HepG2 (cell line): ENCODE measurements around the gene NDUFAF5. TPM values are rescaled to one million over a fixed set of nuclear protein-coding genes. Genes with fewer than 3 reads are reported as not detected.

Source experiments
- ATAC-seq: fragments of 200-7000 bp; cut with Tn5 transposase; 3 replicates; pipeline ENCODE4 v1.9.1; 2020; ENCODE audit warnings: mild to moderate bottlenecking, moderate library complexity
- BruUV-seq: library from RNA; stranded (reverse); fragments of 400-500 nt; replicated peaks from 2 replicates; lab custom pipeline; 2021; lab: Mats Ljungman, UMichigan
- CTCF ChIA-PET: fragments of 300-600 bp; formaldehyde crosslinking; extraction: SDS; loops from one replicate; lab custom pipeline; 2021; ENCODE audit warnings: low total read pairs, inconsistent platforms, low intra/inter-chr PET ratio; lab: Yijun Ruan, JAX
- POLR2A ChIA-PET: fragments of 350-600 bp; sonication (Branson Sonifier 250); formaldehyde crosslinking; loops from one replicate; lab custom pipeline; 2020; ENCODE audit warnings: antibody characterized with exemption, inconsistent platforms; lab: Yijun Ruan, JAX
- DNase-seq: peaks from one replicate; pipeline ENCODE4 v3.0.0-alpha.2; 2015; ENCODE audit warnings: low spot score
- FAIRE-seq: peaks from 3 replicates; lab custom pipeline; 2011; peaks lifted over from hg19 to GRCh38; lab: Jason Lieb, UNC
- H2AFZ ChIP-seq: one replicate; pipeline ENCODE4 v1.6.1; 2011; ENCODE audit warnings: low read length, inconsistent platforms
- H3K27ac ChIP-seq: fragments of 300-600 bp; 3 replicates; pipeline ENCODE4 v1.8.0; 2011; ENCODE audit warnings: mixed run types, mild to moderate bottlenecking, mixed read lengths, low read length, inconsistent platforms; ENCODE audit not compliant: insufficient read depth; ENCODE audit errors: extremely low read length
- H3K27me3 ChIP-seq, 2 experiments: fragments of 200-600 bp in 1 of 2; 2 replicates in 1 of 2; 3 replicates in 1 of 2; pipeline versions ENCODE4 v1.6.0 to v1.8.0; 2011; ENCODE audit warnings: low read length in 2 of 2, mild to moderate bottlenecking in 2 of 2, moderate library complexity in 2 of 2, inconsistent platforms in 1 of 2; ENCODE audit not compliant: insufficient read depth in 2 of 2, control insufficient read depth in 1 of 2
- H3K36me3 ChIP-seq, 2 experiments: fragments of 200-600 bp in 1 of 2; replicated peaks in 1 of 2; 2 replicates in 1 of 2; 3 replicates in 1 of 2; pipeline versions ENCODE4 v1.5.1 to v1.8.0; 2011; ENCODE audit warnings: low read length in 2 of 2, inconsistent platforms in 1 of 2; ENCODE audit not compliant: insufficient read depth in 2 of 2, control insufficient read depth in 1 of 2
- H3K4me1 ChIP-seq: 2 replicates; pipeline ENCODE4 v1.5.1; 2012; ENCODE audit warnings: low read length, inconsistent platforms; ENCODE audit not compliant: insufficient read depth
- H3K4me2 ChIP-seq: 2 replicates; pipeline ENCODE4 v1.6.0; 2011; ENCODE audit warnings: low read depth, low read length, inconsistent platforms
- H3K4me3 ChIP-seq, 3 experiments: fragments of 200-600 bp in 1 of 3; sonication (generic), shearing (Covaris generic) in 1 of 3; replicated peaks in 1 of 3; 2 replicates each; pipeline ENCODE4 v1.5.1; 2011 to 2016; ENCODE audit warnings: low read length in 3 of 3, inconsistent platforms in 2 of 3, low read depth in 2 of 3, mild to moderate bottlenecking in 2 of 3, control low read depth in 1 of 3, mixed read lengths in 1 of 3; ENCODE audit not compliant: insufficient read depth in 1 of 3
- H3K79me2 ChIP-seq: one replicate; pipeline ENCODE4 v1.6.1; 2011; ENCODE audit warnings: low read length, inconsistent platforms; ENCODE audit not compliant: insufficient read depth
- H3K9ac ChIP-seq: 2 replicates; pipeline ENCODE4 v1.6.0; 2011; ENCODE audit warnings: mild to moderate bottlenecking, low read depth, low read length, inconsistent platforms; ENCODE audit not compliant: insufficient read depth
- H3K9me3 ChIP-seq: 2 replicates; pipeline ENCODE4 v1.5.1; 2012; ENCODE audit warnings: mild to moderate bottlenecking, low read length
- H4K20me1 ChIP-seq: 2 replicates; pipeline ENCODE4 v1.6.0; 2011; ENCODE audit warnings: inconsistent platforms, mild to moderate bottlenecking, low read length, moderate library complexity; ENCODE audit not compliant: insufficient read depth
- ARID3A ChIP-seq: IDR thresholded peaks from 2 replicates; pipeline ENCODE4 v1.6.1; 2012; ENCODE audit warnings: low read depth, low read length, improper control_type of control experiment
- CBX1 ChIP-seq: IDR thresholded peaks from one replicate; pipeline ENCODE4 v1.6.1; 2016; ENCODE audit warnings: antibody characterized with exemption, low read depth
- CREB1 ChIP-seq, 2 experiments: fragments of 450-650 bp in 1 of 2; IDR thresholded peaks; 2 replicates each; pipeline ENCODE4 v1.6.1; 2016 to 2017; ENCODE audit warnings: control low read depth in 1 of 2, mild to moderate bottlenecking in 1 of 2, missing compliant biosample characterization in 1 of 2, missing genetic modification characterization in 1 of 2
- DBP ChIP-seq: sonication (generic); formaldehyde crosslinking; IDR thresholded peaks from 2 replicates; pipeline ENCODE4 v1.4.0; 2020; ENCODE audit warnings: missing genetic modification reagents; ENCODE audit errors: not compliant biosample characterization
- HOXA9 ChIP-seq: sonication (generic); formaldehyde crosslinking; IDR thresholded peaks from 2 replicates; pipeline ENCODE4 v1.8.1; 2022; ENCODE audit warnings: missing genetic modification reagents, mild to moderate bottlenecking, moderate library complexity, borderline replicate concordance
- LBX2 ChIP-seq: sonication (generic); formaldehyde crosslinking; IDR thresholded peaks from 2 replicates; pipeline ENCODE4 v1.5.0; 2020; ENCODE audit warnings: missing genetic modification reagents, mild to moderate bottlenecking, borderline replicate concordance
- NFE2L1 ChIP-seq: sonication (generic); formaldehyde crosslinking; IDR thresholded peaks from 2 replicates; pipeline ENCODE4 v1.4.0; 2020; ENCODE audit warnings: missing genetic modification reagents, mild to moderate bottlenecking, borderline replicate concordance
- SMYD3 ChIP-seq: sonication (generic); formaldehyde crosslinking; IDR thresholded peaks from 2 replicates; pipeline ENCODE4 v1.8.1; 2023; ENCODE audit warnings: mild to moderate bottlenecking, missing genetic modification reagents
- YY1 ChIP-seq: IDR thresholded peaks from 2 replicates; pipeline ENCODE4 v1.6.1; 2011; ENCODE audit warnings: low read length, low read depth, moderate library complexity, mild to moderate bottlenecking; ENCODE audit not compliant: insufficient read depth, insufficient replicate concordance
- ZC3H13 ChIP-seq: sonication (generic); formaldehyde crosslinking; IDR thresholded peaks from 2 replicates; pipeline ENCODE4 v1.8.1; 2023; ENCODE audit warnings: mild to moderate bottlenecking, missing genetic modification reagents, moderate library complexity
- ZGPAT ChIP-seq: IDR thresholded peaks from 2 replicates; pipeline ENCODE4 v1.6.1; 2016; ENCODE audit warnings: mild to moderate bottlenecking
- ZIK1 ChIP-seq: sonication (generic); formaldehyde crosslinking; IDR thresholded peaks from 2 replicates; pipeline ENCODE4 v1.5.0; 2020; ENCODE audit warnings: mild to moderate bottlenecking, low read depth, missing genetic modification reagents, borderline replicate concordance
- ZNF468 ChIP-seq: sonication (generic); formaldehyde crosslinking; IDR thresholded peaks from 2 replicates; pipeline ENCODE4 v1.8.0; 2022; ENCODE audit warnings: mild to moderate bottlenecking, moderate library complexity, missing genetic modification reagents
- ZNF513 ChIP-seq: sonication (generic); formaldehyde crosslinking; conservative IDR thresholded peaks from 2 replicates; pipeline ENCODE4 v1.5.0; 2020; ENCODE audit warnings: missing genetic modification reagents
- ZNF567 ChIP-seq: sonication (generic); formaldehyde crosslinking; IDR thresholded peaks from 2 replicates; pipeline ENCODE4 v1.8.1; 2023; ENCODE audit warnings: mild to moderate bottlenecking, missing genetic modification reagents, borderline replicate concordance
- ZNF576 ChIP-seq: sonication (generic); formaldehyde crosslinking; IDR thresholded peaks from 2 replicates; pipeline ENCODE4 v1.4.0; 2020; ENCODE audit warnings: mild to moderate bottlenecking, missing genetic modification reagents
- ZNF775 ChIP-seq: sonication (generic); formaldehyde crosslinking; IDR thresholded peaks from 2 replicates; pipeline ENCODE4 v1.4.0; 2020; ENCODE audit warnings: missing genetic modification reagents, mild to moderate bottlenecking, moderate library complexity, borderline replicate concordance
- ZSCAN21 ChIP-seq: sonication (generic); formaldehyde crosslinking; IDR thresholded peaks from 2 replicates; pipeline ENCODE4 v1.8.0; 2022; ENCODE audit warnings: mild to moderate bottlenecking, missing genetic modification reagents, moderate library complexity, borderline replicate concordance
- WGBS: methylation state at CpG from one replicate; pipeline ENCODE4 v1.1.6; 2017; ENCODE audit warnings: low lambda C conversion rate; 5-methylcytosine and 5-hydroxymethylcytosine counted together
- in situ Hi-C: cut with HindIII; loops from 2 replicates; pipeline ENCODE4 v1.10.0; 2017; ENCODE audit warnings: low pct_unique_long_range_greater_than_20kb; ENCODE audit not compliant: extremely low pct_ligation_motif_present
- intact Hi-C: fragments of 100-400 bp; cut with micrococcal nuclease; formaldehyde crosslinking; loops from one replicate; pipeline ENCODE4 v1.10.0; 2022; ENCODE audit not compliant: unreplicated experiment
- polyA plus RNA-seq, 8 experiments: library from polyadenylated mRNA; depleted of rRNA in 3 of 8; stranded (reverse) in 7 of 8; unstranded in 1 of 8; fragments of >200 nt; fragmentation: Illumina TruSeq in 4 of 8; extraction: Trizol in 4 of 8; gene quantifications; 2 replicates each; pipeline versions ENCODE4 v1.2.1 to v1.2.3, GENCODE V29; 2011 to 2016; ENCODE audit warnings: low read depth in 4 of 8, missing spikeins in 1 of 8, mixed read lengths in 1 of 8; ENCODE audit not compliant: insufficient read depth in 1 of 8
- total RNA-seq, 5 experiments: library from RNA; depleted of rRNA; stranded (reverse); fragments of >200 nt; fragmentation: Illumina TruSeq; extraction: Trizol; gene quantifications; 2 replicates each; pipeline ENCODE4 v1.2.3, GENCODE V29; 2016; ENCODE audit warnings: low read depth in 1 of 5

The NDUFAF5 gene
- total and polyA plus RNA-seq, 2 of the 13 experiments (the other 11 are each of a cell fraction or from before 2014, with no cell fraction given) = 23.1 to 66.7 TPM

GRCh38 chr20:13800728-13801134, 15.9 kb downstream of the NDUFAF5 start:
- ChIA-PET POLR2A (interaction anchor here (1.7 kb wide), 2 partner anchors 12 to 16 kb away, joined by 8 to 14 read pairs; partner anchors contain the start of genes ESF1 and NDUFAF5), CTCF (no interaction called here)
- peaks cover 26% of the 10 kb centered on the region for H3K4me1 ChIP-seq
- H3K9ac ChIP-seq = no peak overlapping the region
- ATAC-seq (peak; percentile 100), DNase-seq (peak; percentile 89), FAIRE-seq (peak; percentile 93)
- peak overlapping the region; percentile 23; the same call in 1 of the 2 replicates for H3K4me2 ChIP-seq
- H3K9me3 ChIP-seq = no peaks in the 10 kb centered on the region
- no peak overlapping the region for H2AFZ ChIP-seq
- H3K4me3 ChIP-seq = no peak overlapping the region
- in situ Hi-C loops = no loop called here
- H3K27me3 ChIP-seq = no peaks in the 10 kb centered on the region
- H3K79me2 ChIP-seq = no peaks in the 10 kb centered on the region
- intact Hi-C loops = no loop called here
- H3K36me3 ChIP-seq = peaks cover 27 to 80% of the 10 kb centered on the region in 2 experiments
- H4K20me1 ChIP-seq = no peaks in the 10 kb centered on the region
- H3K27ac ChIP-seq = peak overlapping the region; percentile 34
- 23% methylated on average over 7 of the region's 7 CpGs for WGBS
- no TSS peak for BruUV-seq
- TF ChIP-seq LBX2 (CRISPR knock-in tag) = no peak
- no peak for TF ChIP-seq ZNF567 (CRISPR knock-in tag)
- TF ChIP-seq ZSCAN21 (CRISPR knock-in tag) = peak; percentile 40; the same call in 1 of the 2 replicates
- TF ChIP-seq ZGPAT (CRISPR knock-in tag) = no peak
- no peak for TF ChIP-seq CREB1 (IDR thresholded peaks at IDR 0.05)
- TF ChIP-seq CREB1 (CRISPR knock-in tag; IDR thresholded peaks at IDR 0.05) = no peak
- no peak for TF ChIP-seq ARID3A
- TF ChIP-seq ZNF576 (CRISPR knock-in tag) = no peak
- no peak for TF ChIP-seq HOXA9 (CRISPR knock-in tag)
- no peak for TF ChIP-seq NFE2L1 (CRISPR knock-in tag)
- no peak for TF ChIP-seq SMYD3
- no peak for TF ChIP-seq CBX1
- no peak for TF ChIP-seq ZC3H13 (CRISPR knock-in tag)
- no peak for TF ChIP-seq ZNF468 (CRISPR knock-in tag)
- TF ChIP-seq ZIK1 (CRISPR knock-in tag) = no peak
- no peak for TF ChIP-seq ZNF775 (CRISPR knock-in tag)
- no peak for TF ChIP-seq DBP (CRISPR knock-in tag)
- no peak for TF ChIP-seq YY1
- TF ChIP-seq ZNF513 (CRISPR knock-in tag) = no peak
